ENCODE data around the gene ZFYVE9. TPM values are rescaled to one million over a fixed set of nuclear protein-coding genes. Genes with fewer than 3 reads are reported as not detected.

ZFYVE9 gene
- total RNA-seq, 4 donors from 2014 or later, result 22.8 to 37.0 (median 28.2) TPM

DNA sequence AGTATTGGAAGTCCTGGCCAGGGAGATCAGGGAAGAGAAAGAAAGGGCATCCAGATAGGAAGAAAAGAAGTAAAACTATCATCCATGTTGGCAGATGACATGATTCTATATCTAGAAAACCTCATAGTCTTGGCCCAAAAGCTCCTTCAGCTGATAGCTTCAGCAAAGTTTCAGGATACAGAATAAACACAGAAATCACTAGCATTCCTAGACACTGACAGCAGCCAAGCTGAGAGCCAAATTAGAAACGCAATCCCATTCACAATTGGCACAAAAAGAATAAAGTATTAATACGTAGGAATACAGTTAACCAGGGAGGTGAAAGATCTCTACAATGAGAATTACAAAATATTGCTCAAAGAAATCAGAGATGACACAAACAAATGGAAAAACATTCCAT is 44.6 kb downstream of the ZFYVE9 start:
- no peak for DNase-seq
- H3K4me3 ChIP-seq, result no peak overlapping the region
- no peaks in the 10 kb centered on the region for H3K9me3 ChIP-seq
- 70 to 80% methylated on average over 2 of the region's 2 CpGs for WGBS, 2 donors (ENCODE audit: low coverage in 1 of 2)
- no peaks in the 10 kb centered on the region for H3K27me3 ChIP-seq
- in situ Hi-C loops (cut with MboI; ENCODE audit: low pct_ligation_motif_present in 1 of 4, low pct_unique_long_range_greater_than_20kb in 1 of 4, low sequenced_read_pairs in 3 of 4), result no loop called here
- no peak overlapping the region for H3K27ac ChIP-seq
- no peaks in the 10 kb centered on the region for H3K36me3 ChIP-seq
- intact Hi-C loops (cut with DNase I; ENCODE audit: low total_unique reads), result no loop called here
- no peak for TF ChIP-seq EP300 (IDR thresholded peaks at IDR 0.05; ENCODE audit: low read depth)
- no peak for TF ChIP-seq POLR2AphosphoS5 (IDR thresholded peaks at IDR 0.05)
- TF ChIP-seq, protein P1, sequence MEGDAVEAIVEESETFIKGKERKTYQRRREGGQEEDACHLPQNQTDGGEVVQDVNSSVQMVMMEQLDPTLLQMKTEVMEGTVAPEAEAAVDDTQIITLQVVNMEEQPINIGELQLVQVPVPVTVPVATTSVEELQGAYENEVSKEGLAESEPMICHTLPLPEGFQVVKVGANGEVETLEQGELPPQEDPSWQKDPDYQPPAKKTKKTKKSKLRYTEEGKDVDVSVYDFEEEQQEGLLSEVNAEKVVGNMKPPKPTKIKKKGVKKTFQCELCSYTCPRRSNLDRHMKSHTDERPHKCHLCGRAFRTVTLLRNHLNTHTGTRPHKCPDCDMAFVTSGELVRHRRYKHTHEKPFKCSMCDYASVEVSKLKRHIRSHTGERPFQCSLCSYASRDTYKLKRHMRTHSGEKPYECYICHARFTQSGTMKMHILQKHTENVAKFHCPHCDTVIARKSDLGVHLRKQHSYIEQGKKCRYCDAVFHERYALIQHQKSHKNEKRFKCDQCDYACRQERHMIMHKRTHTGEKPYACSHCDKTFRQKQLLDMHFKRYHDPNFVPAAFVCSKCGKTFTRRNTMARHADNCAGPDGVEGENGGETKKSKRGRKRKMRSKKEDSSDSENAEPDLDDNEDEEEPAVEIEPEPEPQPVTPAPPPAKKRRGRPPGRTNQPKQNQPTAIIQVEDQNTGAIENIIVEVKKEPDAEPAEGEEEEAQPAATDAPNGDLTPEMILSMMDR (IDR thresholded peaks at IDR 0.05), result no peak
- no peak for TF ChIP-seq POLR2A (IDR thresholded peaks at IDR 0.05)
- peaks cover 0 to 7% (median 6%) of the 10 kb centered on the region in 4 donors for H3K4me1 ChIP-seq

DNA sequence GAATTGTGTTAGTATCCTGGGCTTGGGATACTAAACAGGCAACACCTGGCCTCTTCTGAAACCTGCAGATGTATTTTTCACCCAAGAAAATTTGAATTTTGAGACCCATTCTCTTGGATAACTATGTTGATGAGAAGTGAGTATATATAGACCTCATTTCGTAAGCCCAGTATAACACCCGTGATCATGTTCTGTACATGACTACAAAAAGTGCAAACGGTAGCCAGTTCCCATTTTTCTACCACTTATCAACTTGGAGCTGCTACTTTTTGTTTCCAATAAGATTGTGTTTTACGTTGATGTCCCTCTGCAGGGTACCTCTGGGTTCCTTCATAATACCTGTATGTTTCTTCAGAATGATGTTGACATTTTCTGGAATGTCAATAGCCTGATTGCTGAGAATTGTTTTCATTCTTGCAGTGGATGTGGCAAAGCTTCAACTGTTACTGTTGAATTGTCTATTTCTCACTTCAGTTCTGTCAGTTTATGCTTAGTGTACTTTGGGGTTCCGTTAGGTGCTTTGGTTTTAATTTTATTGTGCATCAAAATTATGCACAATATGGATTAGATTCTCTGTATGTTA is 48.1 kb downstream of the ZFYVE9 start:
- Histone ChIP-seq H3K27ac (no peak overlapping the region), H3K4me1 (no peaks in the 10 kb centered on the region), H3K4me3 (no peak overlapping the region), H3K27me3 (no peaks in the 10 kb centered on the region), H3K9me3 (no peaks in the 10 kb centered on the region), H3K36me3 (no peaks in the 10 kb centered on the region)
- 79 to 85% methylated on average over 5 of the region's 5 CpGs for WGBS, 2 donors (ENCODE audit: low coverage in 1 of 2)
- no peak for DNase-seq
- in situ Hi-C loops (cut with MboI; ENCODE audit: low pct_ligation_motif_present in 1 of 4, low pct_unique_long_range_greater_than_20kb in 1 of 4, low sequenced_read_pairs in 3 of 4), result no loop called here
- no peak for TF ChIP-seq POLR2AphosphoS5 (IDR thresholded peaks at IDR 0.05)
- TF ChIP-seq, protein P1 (IDR thresholded peaks at IDR 0.05), result no peak
- no peak for TF ChIP-seq EP300 (IDR thresholded peaks at IDR 0.05; ENCODE audit: low read depth)
- no peak for TF ChIP-seq POLR2A (IDR thresholded peaks at IDR 0.05)
- intact Hi-C loops (cut with DNase I; ENCODE audit: low total_unique reads), result no loop called here

DNA sequence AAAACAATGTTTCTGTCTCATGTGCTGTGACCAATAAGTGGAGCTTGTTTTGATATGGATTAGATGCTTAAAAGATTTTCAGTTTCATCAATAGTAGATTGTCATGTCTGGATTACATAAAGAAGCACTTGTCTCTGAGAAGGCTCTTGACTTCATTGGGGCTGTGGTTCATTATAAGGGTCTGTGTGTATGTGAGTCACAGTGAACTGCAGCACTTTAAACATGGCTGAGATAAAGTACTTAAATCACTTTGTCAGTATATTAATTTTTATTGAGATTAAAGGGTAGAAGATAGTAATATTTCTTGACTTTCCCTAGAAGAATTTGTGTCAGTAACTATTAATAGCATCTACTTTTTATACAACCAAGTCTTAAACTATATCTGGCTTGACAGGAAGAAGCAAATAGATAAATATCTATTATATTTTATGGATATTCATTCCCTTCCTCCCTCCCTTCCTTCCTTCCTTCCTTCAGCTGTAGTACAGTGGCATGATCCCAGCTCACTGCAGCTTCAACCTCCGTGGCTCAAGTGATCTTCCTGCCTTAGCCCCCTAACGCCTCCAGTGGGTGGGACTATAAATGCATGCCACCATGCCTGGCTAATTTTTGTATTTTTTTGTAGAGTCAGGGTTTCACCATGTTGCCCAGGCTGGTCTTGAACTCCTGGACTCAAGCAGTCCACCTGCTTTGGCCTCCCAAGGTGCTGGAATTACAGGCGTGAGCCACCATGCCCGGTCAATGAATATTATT is 48.8 kb downstream of the ZFYVE9 start:
- Histone ChIP-seq H3K4me3 (no peak overlapping the region), H3K9me3 (no peaks in the 10 kb centered on the region), H3K36me3 (no peaks in the 10 kb centered on the region), H3K27ac (no peak overlapping the region), H3K4me1 (no peaks in the 10 kb centered on the region), H3K27me3 (no peaks in the 10 kb centered on the region)
- intact Hi-C loops (cut with DNase I; ENCODE audit: low total_unique reads) (no loop called here), in situ Hi-C loops (cut with MboI; ENCODE audit: low pct_ligation_motif_present in 1 of 4, low pct_unique_long_range_greater_than_20kb in 1 of 4, low sequenced_read_pairs in 3 of 4) (no loop called here)
- no peak for DNase-seq
- TF ChIP-seq EP300 (IDR thresholded peaks at IDR 0.05; ENCODE audit: low read depth), result no peak
- TF ChIP-seq POLR2A (IDR thresholded peaks at IDR 0.05), result no peak
- no peak for TF ChIP-seq POLR2AphosphoS5 (IDR thresholded peaks at IDR 0.05)
- TF ChIP-seq, protein P1 (IDR thresholded peaks at IDR 0.05), result no peak
- WGBS, 2 donors (ENCODE audit: low coverage in 1 of 2), result 56 to 87% methylated on average over 4 of the region's 4 CpGs

DNA sequence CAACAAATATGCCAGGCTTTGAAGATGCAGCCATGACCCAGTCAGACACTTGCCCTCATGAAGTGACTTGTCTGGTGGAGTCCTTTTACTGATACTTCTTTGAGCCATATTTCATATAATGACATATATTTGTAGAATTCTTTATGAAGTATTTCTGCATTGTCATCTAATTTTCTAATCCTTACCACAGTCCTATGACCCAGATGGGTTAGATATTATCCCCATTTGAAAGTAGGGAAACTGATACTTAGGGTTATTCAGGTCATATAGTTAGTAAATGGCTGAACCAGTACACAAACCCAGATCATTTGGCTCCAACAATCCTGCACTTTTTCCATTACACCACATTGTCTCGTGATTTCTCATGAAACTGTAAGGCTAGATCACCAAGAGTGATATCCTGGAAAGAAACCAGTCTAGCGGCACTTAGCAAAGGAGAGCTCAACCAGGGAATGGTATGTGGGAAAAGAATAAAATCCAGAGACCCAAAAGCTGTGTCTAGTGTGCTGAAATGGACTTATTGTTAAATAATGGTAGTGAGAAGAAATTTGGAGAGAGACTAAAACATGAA is 49.6 kb downstream of the ZFYVE9 start:
- DNase-seq, result no peak
- Histone ChIP-seq H3K27me3 (no peaks in the 10 kb centered on the region), H3K36me3 (no peaks in the 10 kb centered on the region), H3K9me3 (no peaks in the 10 kb centered on the region), H3K4me1 (no peaks in the 10 kb centered on the region), H3K27ac (no peak overlapping the region), H3K4me3 (no peak overlapping the region)
- 76 to 77% methylated on average over 2 of the region's 2 CpGs for WGBS, 2 donors (ENCODE audit: low coverage in 1 of 2)
- intact Hi-C loops (cut with DNase I; ENCODE audit: low total_unique reads), result no loop called here
- no peak for TF ChIP-seq POLR2AphosphoS5 (IDR thresholded peaks at IDR 0.05)
- TF ChIP-seq, protein P1 (IDR thresholded peaks at IDR 0.05), result no peak
- no peak for TF ChIP-seq POLR2A (IDR thresholded peaks at IDR 0.05)
- no peak for TF ChIP-seq EP300 (IDR thresholded peaks at IDR 0.05; ENCODE audit: low read depth)
- in situ Hi-C loops (cut with MboI; ENCODE audit: low pct_ligation_motif_present in 1 of 4, low pct_unique_long_range_greater_than_20kb in 1 of 4, low sequenced_read_pairs in 3 of 4), result no loop called here

Data from transverse colon (tissue), 4 donors.